Upper lobe of left lung (tissue), 6 donors: ENCODE data around the gene SHISAL1. TPM values are rescaled to one million over a fixed set of nuclear protein-coding genes. Genes with fewer than 3 reads are reported as not detected.

Source experiments
- ATAC-seq, 2 donors: fragments of 200-7000 bp; cut with Tn5 transposase; one replicate each; pipeline ENCODE4 v1.9.1; 2022; ENCODE audit warnings: mild to moderate bottlenecking in 2 of 2, moderate library complexity in 2 of 2; ENCODE audit not compliant: low FRiP score in 2 of 2
- DNase-seq, 2 donors: peaks; one replicate each; pipeline ENCODE4 v3.0.0-alpha.2; 2019 to 2020
- H3K27ac ChIP-seq, 4 donors: fragments of 200-600 bp; sonication (generic); one replicate each; pipeline ENCODE4 v1.5.1; 2016 to 2019
- H3K27me3 ChIP-seq, 4 donors: fragments of 200-600 bp; sonication (generic); one replicate each; pipeline ENCODE4 v1.5.1; 2017 to 2019
- H3K36me3 ChIP-seq, 4 donors: fragments of 200-600 bp; sonication (generic); one replicate each; pipeline ENCODE4 v1.5.1; 2016 to 2019
- H3K4me1 ChIP-seq, 4 donors: fragments of 200-600 bp; sonication (generic); one replicate each; pipeline ENCODE4 v1.5.1; 2018 to 2019
- H3K4me3 ChIP-seq, 4 donors: fragments of 200-600 bp; sonication (generic); one replicate each; pipeline ENCODE4 v1.5.1; 2017 to 2019; ENCODE audit warnings: mild to moderate bottlenecking in 2 of 4, moderate library complexity in 1 of 4
- H3K9me3 ChIP-seq, 4 donors: fragments of 200-600 bp; sonication (generic); one replicate each; pipeline ENCODE4 v1.5.1; 2018 to 2019
- EP300 ChIP-seq, 4 donors: sonication (generic); formaldehyde crosslinking; IDR thresholded peaks; one replicate each; pipeline ENCODE4 v1.5.1; 2017; ENCODE audit warnings: antibody characterized with exemption in 4 of 4, control low read depth in 2 of 4
- POLR2A ChIP-seq, 4 donors: fragments of 450-650 bp; IDR thresholded peaks; one replicate each; pipeline ENCODE4 v1.5.1; 2016 to 2017; ENCODE audit warnings: antibody characterized with exemption in 4 of 4, mild to moderate bottlenecking in 2 of 4
- POLR2AphosphoS5 ChIP-seq, 2 donors: sonication (generic); formaldehyde crosslinking; IDR thresholded peaks; one replicate each; pipeline ENCODE4 v1.5.1; 2017; ENCODE audit warnings: antibody characterized with exemption in 2 of 2
- WGBS, 2 donors: methylation state at CpG; one replicate each; pipeline ENCODE4 v1.1.5; 2017 to 2018; 5-methylcytosine and 5-hydroxymethylcytosine counted together
- total RNA-seq, 6 donors: library from RNA; depleted of rRNA in 4 of 6; stranded (reverse); fragments of >200 nt in 4 of 6; gene quantifications; one replicate each; pipeline versions ENCODE4 v1.1.0 to v1.2.1, GENCODE V29; 2016 to 2021
- TF ChIP-seq, protein P1 (sequence below), 6 experiments: fragments of 450-650 bp in 4 of 6; fragments of 200-600 bp in 2 of 6; sonication (generic) in 2 of 6; IDR thresholded peaks; one replicate each; pipeline ENCODE4 v1.5.1; 2016 to 2019; ENCODE audit warnings: antibody characterized with exemption in 6 of 6
- donor health status: DM: no; HTN: no; CAD: no; lungs with moderate emphysema.
- donor health status: DM: no; HTN: yes; CAD: no; lungs with severe emphysema.

SHISAL1 gene
- total RNA-seq, 6 donors from 2014 or later = 0.11 to 1.0 (median 0.20) TPM; not detected in 1

DNA sequence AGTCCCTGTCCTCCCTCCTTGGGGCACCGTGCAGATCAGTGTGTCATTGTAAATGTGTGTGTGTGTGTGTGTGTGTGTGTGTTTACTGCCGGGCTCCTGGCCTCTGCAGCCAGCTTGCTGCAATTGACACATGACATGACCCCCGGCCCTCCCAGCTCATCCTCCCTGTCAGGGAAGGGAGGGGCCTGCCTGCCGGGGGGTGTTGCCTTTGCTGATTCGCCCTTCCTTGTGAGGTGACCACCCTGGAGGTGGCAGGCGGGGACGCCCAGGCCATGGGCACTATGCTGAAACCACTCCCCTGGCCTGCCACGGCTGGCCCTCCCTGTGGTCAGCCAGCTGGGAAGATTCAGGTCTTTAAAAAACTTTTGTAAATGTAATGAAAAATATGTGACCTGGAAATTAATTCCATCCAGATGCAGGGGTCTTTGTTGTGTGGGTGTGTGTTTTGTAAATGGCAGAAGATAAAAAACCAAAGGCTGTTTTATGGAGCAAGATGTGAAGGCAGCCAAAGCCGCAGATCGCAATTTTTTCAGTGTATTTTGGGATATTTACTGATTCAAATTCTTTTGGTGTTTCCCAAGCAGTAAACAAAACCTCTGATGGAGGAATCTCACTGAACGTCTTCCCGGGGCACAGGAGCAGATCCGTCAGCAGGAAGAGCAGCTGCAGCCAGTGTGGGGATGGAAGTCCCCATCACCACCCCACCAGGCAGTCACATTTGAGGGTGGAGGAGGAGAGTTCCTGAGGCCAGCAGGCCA, 23.2 kb downstream of the SHISAL1 start:
- 65 to 68% methylated on average over 6 to 13 of the region's 13 CpGs for WGBS, 2 donors
- H3K4me1 ChIP-seq = no peaks in the 10 kb centered on the region
- no peak overlapping the region for H3K27ac ChIP-seq
- H3K4me3 ChIP-seq = no peak overlapping the region
- ATAC-seq (no peak), DNase-seq (no peak)
- H3K27me3 ChIP-seq = no peaks in the 10 kb centered on the region
- H3K36me3 ChIP-seq = no peaks in the 10 kb centered on the region
- H3K9me3 ChIP-seq = peaks cover 0 to 5% (median 0%) of the 10 kb centered on the region in 4 donors
- no peak for TF ChIP-seq POLR2AphosphoS5 (IDR thresholded peaks at IDR 0.05)
- no peak for TF ChIP-seq POLR2A (IDR thresholded peaks at IDR 0.05)
- TF ChIP-seq EP300 (IDR thresholded peaks at IDR 0.05) = no peak
- TF ChIP-seq, protein P1, sequence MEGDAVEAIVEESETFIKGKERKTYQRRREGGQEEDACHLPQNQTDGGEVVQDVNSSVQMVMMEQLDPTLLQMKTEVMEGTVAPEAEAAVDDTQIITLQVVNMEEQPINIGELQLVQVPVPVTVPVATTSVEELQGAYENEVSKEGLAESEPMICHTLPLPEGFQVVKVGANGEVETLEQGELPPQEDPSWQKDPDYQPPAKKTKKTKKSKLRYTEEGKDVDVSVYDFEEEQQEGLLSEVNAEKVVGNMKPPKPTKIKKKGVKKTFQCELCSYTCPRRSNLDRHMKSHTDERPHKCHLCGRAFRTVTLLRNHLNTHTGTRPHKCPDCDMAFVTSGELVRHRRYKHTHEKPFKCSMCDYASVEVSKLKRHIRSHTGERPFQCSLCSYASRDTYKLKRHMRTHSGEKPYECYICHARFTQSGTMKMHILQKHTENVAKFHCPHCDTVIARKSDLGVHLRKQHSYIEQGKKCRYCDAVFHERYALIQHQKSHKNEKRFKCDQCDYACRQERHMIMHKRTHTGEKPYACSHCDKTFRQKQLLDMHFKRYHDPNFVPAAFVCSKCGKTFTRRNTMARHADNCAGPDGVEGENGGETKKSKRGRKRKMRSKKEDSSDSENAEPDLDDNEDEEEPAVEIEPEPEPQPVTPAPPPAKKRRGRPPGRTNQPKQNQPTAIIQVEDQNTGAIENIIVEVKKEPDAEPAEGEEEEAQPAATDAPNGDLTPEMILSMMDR (IDR thresholded peaks at IDR 0.05) = no peak

DNA sequence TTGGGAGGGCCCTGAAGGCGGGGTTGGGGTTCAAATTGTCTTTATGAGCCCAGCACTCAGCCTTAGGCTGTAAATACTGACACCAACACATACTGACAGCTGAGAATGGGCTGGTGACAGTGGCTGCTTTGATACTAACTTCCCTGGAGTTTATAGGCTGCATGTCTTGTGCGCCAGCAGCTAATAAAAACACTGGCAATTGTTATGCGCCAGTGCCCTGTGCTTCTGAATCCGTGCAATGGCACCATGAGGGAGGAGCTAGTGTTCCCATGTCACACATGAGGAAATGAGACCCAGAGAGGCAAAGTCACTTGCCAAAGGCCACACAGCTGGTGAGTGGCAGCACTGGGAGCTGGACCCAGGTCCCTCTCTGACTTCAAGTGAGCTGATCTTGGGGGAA, 23.8 kb downstream of the SHISAL1 start:
- DNase-seq = no peak
- H3K27me3 ChIP-seq = no peaks in the 10 kb centered on the region
- no peak overlapping the region for H3K27ac ChIP-seq
- H3K4me1 ChIP-seq = no peaks in the 10 kb centered on the region
- H3K9me3 ChIP-seq = no peaks in the 10 kb centered on the region
- 63 to 88% methylated on average over 1 to 4 of the region's 4 CpGs for WGBS, 2 donors
- H3K36me3 ChIP-seq = no peaks in the 10 kb centered on the region
- no peak overlapping the region for H3K4me3 ChIP-seq
- TF ChIP-seq, protein P1 (IDR thresholded peaks at IDR 0.05) = no peak
- no peak for TF ChIP-seq POLR2AphosphoS5 (IDR thresholded peaks at IDR 0.05)
- TF ChIP-seq EP300 (IDR thresholded peaks at IDR 0.05) = no peak
- TF ChIP-seq POLR2A (IDR thresholded peaks at IDR 0.05) = no peak
- ATAC-seq = no peak

DNA sequence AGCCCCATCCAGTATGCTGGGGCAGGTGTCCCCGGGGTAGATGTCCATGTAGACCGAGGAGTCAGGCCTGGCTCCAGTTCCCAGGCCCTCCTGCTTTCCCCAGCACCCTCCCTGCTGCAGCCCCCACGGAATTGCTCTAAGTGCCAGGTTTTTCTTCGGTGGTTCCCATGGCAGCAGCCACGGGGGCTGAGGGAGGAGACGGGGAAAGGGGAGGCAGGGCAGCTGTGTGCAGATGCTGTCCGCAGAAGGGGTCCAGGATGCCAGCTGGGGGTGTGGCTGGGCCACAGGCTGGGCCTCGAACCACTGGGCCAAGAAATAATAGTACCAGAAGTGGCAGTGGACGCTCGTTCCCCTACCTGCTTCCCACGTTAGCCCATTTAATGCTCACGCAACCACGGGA, 25.0 kb downstream of the SHISAL1 start:
- 65 to 72% methylated on average over 8 to 13 of the region's 13 CpGs for WGBS, 2 donors
- no peaks in the 10 kb centered on the region for H3K27me3 ChIP-seq
- H3K27ac ChIP-seq = no peak overlapping the region
- no peaks in the 10 kb centered on the region for H3K4me1 ChIP-seq
- no peaks in the 10 kb centered on the region for H3K36me3 ChIP-seq
- H3K9me3 ChIP-seq = no peaks in the 10 kb centered on the region
- TF ChIP-seq EP300 (IDR thresholded peaks at IDR 0.05) (no peak), POLR2A (IDR thresholded peaks at IDR 0.05) (no peak), POLR2AphosphoS5 (IDR thresholded peaks at IDR 0.05) (no peak)
- TF ChIP-seq, protein P1 (IDR thresholded peaks at IDR 0.05) = no peak
- DNase-seq (no peak), ATAC-seq (no peak)
- no peak overlapping the region for H3K4me3 ChIP-seq

DNA sequence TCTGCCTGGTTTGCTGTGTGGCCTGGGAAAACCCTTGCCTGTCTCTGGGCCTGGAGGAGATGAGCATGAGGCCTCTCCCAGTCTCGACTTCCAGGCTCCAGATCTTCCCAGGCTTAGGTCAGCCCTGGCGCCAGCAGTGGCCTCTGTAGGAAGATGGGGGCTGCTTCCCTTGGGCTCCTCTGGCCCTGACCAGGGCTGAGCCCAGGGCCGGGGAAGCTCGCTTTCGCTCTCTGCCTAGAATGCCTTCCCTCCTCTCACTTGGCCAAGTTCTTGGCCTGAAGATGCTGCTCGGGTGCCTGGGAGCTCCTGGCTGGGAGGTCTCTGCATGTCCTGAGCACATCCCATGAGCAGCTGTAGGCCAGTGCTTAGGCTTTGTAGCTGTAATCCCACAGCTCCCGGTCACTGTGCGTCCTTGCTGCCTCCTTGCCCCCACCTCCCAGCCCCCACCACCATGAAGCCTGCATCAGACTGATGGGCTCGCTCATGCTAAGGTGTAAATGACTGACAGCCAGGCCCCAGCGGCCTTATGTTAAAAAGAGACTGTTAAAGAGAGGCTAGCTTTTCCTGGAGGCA, 25.5 kb downstream of the SHISAL1 start:
- no peak for TF ChIP-seq POLR2AphosphoS5 (IDR thresholded peaks at IDR 0.05)
- TF ChIP-seq, protein P1 (IDR thresholded peaks at IDR 0.05) = no peak
- Histone ChIP-seq H3K4me3 (no peak overlapping the region), H3K9me3 (no peaks in the 10 kb centered on the region), H3K4me1 (no peaks in the 10 kb centered on the region), H3K27me3 (no peaks in the 10 kb centered on the region), H3K36me3 (no peaks in the 10 kb centered on the region), H3K27ac (no peak overlapping the region)
- no peak for DNase-seq
- ATAC-seq = no peak
- 86 to 89% methylated on average over 7 to 10 of the region's 10 CpGs for WGBS, 2 donors

DNA sequence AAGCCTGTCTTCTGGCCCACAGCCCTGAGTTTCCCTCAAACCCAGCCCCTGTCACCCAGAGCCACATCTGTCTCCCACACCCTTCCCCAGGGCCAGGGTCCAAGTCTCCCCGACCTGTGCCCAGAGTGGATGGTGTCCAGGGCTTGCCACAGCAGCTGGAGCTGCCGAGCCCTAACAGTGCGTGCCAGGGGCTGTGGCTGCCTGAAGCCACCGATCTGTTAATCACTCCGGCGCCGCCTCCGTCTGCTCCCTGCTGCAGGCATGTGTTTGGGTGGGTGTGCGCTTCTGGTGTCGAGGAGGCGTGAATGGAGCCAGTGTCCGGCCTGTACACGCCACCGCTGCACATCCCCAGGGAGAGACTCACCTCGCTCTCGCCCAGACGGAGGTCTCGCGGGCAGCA, 26.1 kb downstream of the SHISAL1 start:
- DNase-seq (no peak), ATAC-seq (no peak)
- no peak overlapping the region for H3K4me3 ChIP-seq
- no peaks in the 10 kb centered on the region for H3K36me3 ChIP-seq
- 88 to 90% methylated on average over 18 to 19 of the region's 19 CpGs for whole genome bisulfite sequencing, 2 donors
- no peak overlapping the region for H3K27ac ChIP-seq
- no peaks in the 10 kb centered on the region for H3K9me3 ChIP-seq
- TF ChIP-seq, protein P1 (IDR thresholded peaks at IDR 0.05) = no peak
- TF ChIP-seq POLR2AphosphoS5 (IDR thresholded peaks at IDR 0.05) (no peak), POLR2A (IDR thresholded peaks at IDR 0.05) (no peak), EP300 (IDR thresholded peaks at IDR 0.05) (no peak)
- H3K27me3 ChIP-seq = no peaks in the 10 kb centered on the region
- no peaks in the 10 kb centered on the region for H3K4me1 ChIP-seq
